H1 (cell line): Measurements from ENCODE around the gene CREG2. TPM values are rescaled to one million over a fixed set of nuclear protein-coding genes. Genes with fewer than 3 reads are reported as not detected.

ENCODE experiments used
- GABPA ChIP-seq: IDR thresholded peaks from 2 replicates; pipeline ENCODE4 v1.6.1; 2011; ENCODE audit warnings: mild to moderate bottlenecking, low read length, moderate library complexity, borderline replicate concordance; ENCODE audit not compliant: insufficient read depth
- USF2 ChIP-seq: IDR thresholded peaks from 2 replicates; pipeline ENCODE4 v1.6.1; 2011; ENCODE audit warnings: low read length, improper control_type of control experiment
- polyA plus RNA-seq, 7 experiments: library from polyadenylated mRNA; depleted of rRNA in 3 of 7; stranded (reverse) in 5 of 7; unstranded in 2 of 7; fragments of >200 nt in 5 of 7; fragments of 200-250 nt in 2 of 7; gene quantifications; 1 replicate in 5 of 7; 2 replicates in 1 of 7; 4 replicates in 1 of 7; pipeline versions ENCODE4 v1.2.1 to v1.2.3, GENCODE V29; 2011 to 2013; ENCODE audit warnings: missing spikeins in 2 of 7, mixed read lengths in 2 of 7
- total RNA-seq: library from RNA; stranded (reverse); fragmentation: NEBNext Ultra II Directional; extraction: Animal tissue kit (Norgen Biotek cat#: 25700); gene quantifications from 2 replicates; pipeline ENCODE4 v1.2.1, GENCODE V29; 2021

Gene CREG2
- total and polyA plus RNA-seq, 2 of the 8 experiments (the other 6 are each of a cell fraction or from before 2014, with no cell fraction given), result 2.0 to 2.2 TPM

- no peak for TF ChIP-seq USF2
- no peak for TF ChIP-seq GABPA
These were observed 22.4 kb upstream of the CREG2 start (continued) for GRCh38 chr2:101409699-101410098.
